A549 treated with Hydrocortisone at 1 μM for 4 hours (cell line): Measurements from ENCODE around the gene CETN3. TPM values are rescaled to one million over a fixed set of nuclear protein-coding genes. Genes with fewer than 3 reads are reported as not detected.

Source experiments
- total RNA-seq: library from RNA; stranded (reverse); fragments of 200-300 nt; extraction: Qiagen RNA extraction; gene quantifications from 5 replicates; pipeline ENCODE4 v1.2.3, GENCODE V29; 2022

The CETN3 gene
- total RNA-seq, result 17.6 to 23.6 TPM (median 22.4 TPM) in 5 replicates

DNA sequence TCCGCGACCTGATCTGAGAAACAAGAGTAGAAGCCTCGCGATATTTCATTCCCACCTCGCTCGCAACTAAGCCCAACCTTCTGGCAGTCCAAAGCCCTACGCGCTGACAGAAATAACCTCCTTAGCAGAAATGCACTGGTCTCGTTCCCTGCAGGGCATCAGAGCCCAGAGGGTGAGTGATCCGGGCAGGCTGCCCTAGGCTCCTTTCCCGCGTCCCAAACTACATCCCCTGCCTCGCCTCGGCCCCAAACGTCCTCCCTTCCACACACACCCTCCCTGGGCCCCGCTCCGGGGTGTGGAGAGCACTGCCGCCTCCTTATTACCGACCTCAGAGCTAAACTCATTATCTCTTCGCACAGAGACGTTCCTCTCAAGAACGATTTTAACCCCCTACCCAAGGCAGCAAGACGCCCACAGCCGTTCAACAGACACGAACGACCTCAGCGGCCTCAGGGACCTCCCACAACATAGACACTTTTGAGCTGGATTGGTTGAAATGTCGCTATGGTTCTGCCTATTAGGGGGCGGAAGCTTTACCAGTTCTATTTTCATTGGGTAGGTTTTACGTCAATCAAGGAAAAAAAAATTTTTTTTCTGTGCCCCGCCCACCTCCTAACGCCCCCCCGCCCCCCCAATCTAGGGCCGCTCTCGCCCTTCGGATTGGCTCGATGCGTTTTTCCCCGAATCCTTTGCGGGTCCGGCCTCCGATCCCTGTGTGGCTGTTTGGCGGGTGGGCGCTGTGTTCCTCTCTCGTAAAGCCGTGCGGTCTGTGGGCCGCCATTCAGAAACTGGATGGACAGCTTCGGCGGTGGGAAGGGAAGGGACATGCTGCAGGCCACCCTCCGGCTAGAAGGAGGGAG is at the start of gene CETN3:
TSS of gene CETN3 (minus strand) at position 439 of the 860 bp plus-strand sequence. CDS start at position 344, 95 bp downstream.

Other genes starting within 250 kb of the CETN3 start
- gene MBLAC2, start 65.0 kb upstream of the CETN3 start, total RNA-seq, result 2.0 to 3.0 TPM (median 2.5 TPM) in 5 replicates
- 12.7 to 19.8 TPM (median 15.8 TPM) in 5 replicates for gene POLR3G, start 65.1 kb upstream of the CETN3 start, total RNA-seq
- 7.6 to 14.1 TPM (median 10.6 TPM) in 5 replicates for gene LYSMD3, start 119.8 kb upstream of the CETN3 start, total RNA-seq
- 0.44 to 1.2 TPM (median 0.56 TPM) in 5 replicates for gene ADGRV1, start 149.0 kb upstream of the CETN3 start, total RNA-seq